GM20000 (cell line): ENCODE measurements around the gene ANKHD1.
A peak's percentile ranks its signal among the peaks of the same experiment; 100 is the strongest.

Experiments used
- DNase-seq: peaks from one replicate; pipeline ENCODE4 v3.0.0; 2012; ENCODE audit warnings: low spot score
- TF ChIP-seq, protein P1 (sequence below): IDR thresholded peaks from 2 replicates; pipeline ENCODE4 v1.5.1; 2012; ENCODE audit warnings: mild to moderate bottlenecking, control low read depth; ENCODE audit errors: extremely low read depth, missing control alignments

Gene ANKHD1

DNA sequence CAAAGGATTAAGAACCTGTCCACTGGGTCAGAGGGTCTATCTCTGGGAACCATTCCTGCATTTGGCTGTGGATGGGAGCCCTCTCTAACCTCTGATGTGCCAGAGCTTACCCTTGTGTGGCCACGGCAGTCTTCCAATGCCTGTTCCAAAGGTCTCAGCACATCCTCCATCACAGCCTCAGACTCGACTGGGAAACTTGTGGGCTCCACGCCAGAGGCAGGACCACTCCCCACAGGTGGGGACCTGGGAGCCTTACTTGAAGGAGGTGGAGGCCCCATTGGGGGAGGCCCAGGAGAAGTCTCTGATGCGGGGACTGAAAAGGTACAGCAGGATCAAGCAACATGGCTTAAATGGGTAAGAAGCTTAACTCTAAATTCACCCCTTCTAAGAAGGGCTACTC is 150.2 kb downstream of the ANKHD1 start:
- TF ChIP-seq, protein P1, sequence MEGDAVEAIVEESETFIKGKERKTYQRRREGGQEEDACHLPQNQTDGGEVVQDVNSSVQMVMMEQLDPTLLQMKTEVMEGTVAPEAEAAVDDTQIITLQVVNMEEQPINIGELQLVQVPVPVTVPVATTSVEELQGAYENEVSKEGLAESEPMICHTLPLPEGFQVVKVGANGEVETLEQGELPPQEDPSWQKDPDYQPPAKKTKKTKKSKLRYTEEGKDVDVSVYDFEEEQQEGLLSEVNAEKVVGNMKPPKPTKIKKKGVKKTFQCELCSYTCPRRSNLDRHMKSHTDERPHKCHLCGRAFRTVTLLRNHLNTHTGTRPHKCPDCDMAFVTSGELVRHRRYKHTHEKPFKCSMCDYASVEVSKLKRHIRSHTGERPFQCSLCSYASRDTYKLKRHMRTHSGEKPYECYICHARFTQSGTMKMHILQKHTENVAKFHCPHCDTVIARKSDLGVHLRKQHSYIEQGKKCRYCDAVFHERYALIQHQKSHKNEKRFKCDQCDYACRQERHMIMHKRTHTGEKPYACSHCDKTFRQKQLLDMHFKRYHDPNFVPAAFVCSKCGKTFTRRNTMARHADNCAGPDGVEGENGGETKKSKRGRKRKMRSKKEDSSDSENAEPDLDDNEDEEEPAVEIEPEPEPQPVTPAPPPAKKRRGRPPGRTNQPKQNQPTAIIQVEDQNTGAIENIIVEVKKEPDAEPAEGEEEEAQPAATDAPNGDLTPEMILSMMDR: no peak
- no peak for DNase-seq

DNA sequence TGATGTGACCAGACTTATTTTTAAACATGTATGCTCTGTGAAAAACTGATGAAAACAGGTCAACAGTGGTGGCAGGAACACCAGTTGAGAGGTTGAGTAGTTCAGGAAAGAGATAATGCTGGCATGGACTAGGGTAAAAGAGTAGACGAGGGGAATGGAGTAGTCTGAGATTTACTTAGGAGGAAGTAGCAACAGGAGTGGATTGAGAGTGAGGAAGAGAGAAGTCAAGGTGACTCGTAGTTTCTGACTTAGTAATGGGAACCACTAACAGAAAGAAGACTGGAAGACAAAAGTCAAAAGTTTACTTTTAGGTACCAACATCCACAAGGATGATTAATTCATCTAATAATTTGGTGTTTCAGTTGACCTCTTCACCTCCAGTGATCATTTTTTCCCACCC is 152.0 kb downstream of the ANKHD1 start:
- TF ChIP-seq, protein P1: no peak
- DNase-seq: no peak

DNA sequence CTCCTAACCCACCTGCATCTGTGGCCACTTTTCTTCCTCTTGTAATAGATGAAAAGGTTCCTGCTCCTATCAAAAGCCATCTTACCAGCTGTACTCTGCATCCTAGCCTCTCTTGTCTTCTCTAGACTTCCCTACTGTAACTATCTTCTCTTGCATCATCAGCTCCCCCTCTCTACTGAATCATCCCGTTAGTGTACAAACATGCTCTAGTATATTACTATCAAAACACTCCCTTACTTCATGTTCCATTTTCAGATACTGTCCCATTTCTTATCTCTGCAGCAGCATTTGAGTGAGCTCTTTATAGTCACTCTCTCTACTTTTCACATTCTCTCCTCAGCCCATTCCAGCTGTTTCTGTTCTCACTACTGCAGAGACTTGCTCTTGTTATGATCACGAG is 152.8 kb downstream of the ANKHD1 start:
- TF ChIP-seq, protein P1: no peak
- DNase-seq: no peak

DNA sequence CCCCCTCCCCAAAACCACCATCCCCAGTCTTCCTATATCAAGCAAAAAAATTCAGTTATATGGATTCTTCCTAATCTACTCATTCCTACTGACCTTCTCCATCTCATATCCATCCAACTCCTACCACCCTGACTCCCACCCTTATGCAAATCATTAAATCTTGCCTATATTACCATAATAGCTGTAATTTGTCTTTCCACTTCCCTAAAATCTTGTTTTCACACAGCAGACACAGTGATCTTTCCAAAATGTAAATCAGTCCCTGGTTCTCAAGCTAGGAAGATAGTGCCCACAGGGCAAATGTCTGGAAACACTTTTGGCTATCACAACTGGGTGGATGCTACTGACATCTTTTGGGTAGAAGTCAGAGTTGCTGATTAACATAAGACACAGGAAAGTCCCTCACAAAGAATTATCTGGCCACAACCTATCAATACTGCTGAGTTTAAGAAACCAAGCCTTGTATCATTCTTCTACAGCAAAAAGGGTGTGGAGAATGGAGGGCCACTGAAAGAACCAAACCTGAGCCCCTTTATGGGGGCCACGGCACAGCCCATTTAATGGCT is 154.2 kb downstream of the ANKHD1 start:
- DNase-seq: peak; percentile 34
- TF ChIP-seq, protein P1: no peak

DNA sequence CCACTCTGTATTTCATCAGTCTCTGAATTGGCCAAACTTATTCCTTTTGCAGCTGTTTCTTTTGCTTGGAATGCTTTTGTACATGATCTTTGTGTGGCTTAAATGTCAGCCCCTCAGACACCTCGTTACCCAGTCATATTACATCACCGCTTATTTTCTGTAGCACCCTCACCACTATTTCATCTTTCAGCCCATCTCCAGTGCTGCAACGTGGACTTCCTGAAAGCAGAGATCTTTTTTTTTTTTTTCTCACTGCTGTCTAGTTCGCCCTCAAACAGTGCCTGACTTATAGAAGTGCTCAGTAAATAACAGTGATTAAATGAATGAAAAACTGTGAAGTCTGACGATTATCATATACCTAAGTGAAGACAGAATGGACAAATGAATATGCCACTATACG is 154.8 kb downstream of the ANKHD1 start:
- TF ChIP-seq, protein P1: no peak
- no peak for DNase-seq

DNA sequence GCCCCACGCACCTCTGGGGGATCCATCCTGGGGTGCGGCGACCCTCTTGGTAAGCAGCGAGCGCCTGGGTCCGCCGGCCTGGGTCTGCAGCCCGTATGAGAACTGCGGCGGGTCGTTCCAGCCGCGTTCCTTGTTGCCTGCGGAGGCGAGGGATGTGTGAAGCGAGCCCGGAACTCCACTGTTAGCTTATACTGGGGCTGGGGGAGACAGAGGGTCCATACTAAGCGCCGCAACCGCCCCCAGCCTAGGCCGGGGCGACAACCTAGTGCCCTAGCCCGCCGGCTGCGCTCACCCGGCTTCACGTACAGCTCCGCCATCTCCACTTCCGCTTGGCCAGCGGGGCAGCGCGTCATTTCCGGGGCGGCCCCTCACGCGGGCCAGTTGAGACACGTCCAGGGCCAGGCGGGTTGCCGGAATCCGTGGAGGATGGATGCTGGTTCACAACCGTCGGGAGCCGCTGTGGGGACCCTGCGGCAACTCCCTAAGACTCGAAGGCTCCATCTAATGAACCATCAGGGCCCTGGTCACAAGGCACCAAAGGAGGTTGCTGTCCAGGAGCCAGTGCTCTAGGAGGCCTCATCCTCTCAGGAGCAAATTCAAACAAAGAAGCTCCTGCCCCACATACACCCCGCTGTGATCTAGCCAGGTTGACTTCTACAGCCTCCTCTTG is 155.6 kb downstream of the ANKHD1 start, which contains the start of gene SRA1:
Gene SRA1 (minus strand): TSS at position 338 of the 670 bp plus-strand sequence. CDS start 21 bp downstream, at position 317.
- peak; percentile 91 for DNase-seq

DNA sequence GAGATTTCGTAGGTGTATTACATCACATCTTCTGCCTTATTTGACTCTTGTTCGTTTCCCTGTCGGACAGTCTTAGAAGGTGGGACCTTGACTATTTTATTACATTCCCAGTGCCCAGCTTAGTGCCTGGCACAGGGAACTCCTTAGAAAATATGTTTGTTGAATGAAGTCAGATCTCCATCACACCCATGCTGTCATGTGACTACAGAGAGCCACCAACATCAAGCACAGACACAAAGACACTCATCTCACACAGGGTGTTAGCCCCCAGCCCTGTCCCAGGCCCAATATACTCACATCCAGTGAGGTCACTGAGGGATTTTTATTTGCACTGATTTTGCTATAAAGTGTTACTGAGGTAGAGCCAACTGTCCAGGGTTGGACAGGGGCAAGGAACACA is 156.3 kb downstream of the ANKHD1 start:
- TF ChIP-seq, protein P1: no peak
- DNase-seq: no peak

More for the DNA sequence above, 155.6 kb downstream of the ANKHD1 start, which contains the start of gene SRA1:
- TF ChIP-seq, protein P1: no peak
